HEK293T (cell line): ENCODE results near the gene AFAP1L2.

ENCODE experiments used
- CTCF ChIA-PET: fragments of 350-600 bp; formaldehyde crosslinking; extraction: SDS; loops from one replicate; lab custom pipeline; 2021; ENCODE audit warnings: antibody characterized with exemption, inconsistent platforms; lab: Yijun Ruan, JAX
- POLR2A ChIA-PET: fragments of 350-600 bp; formaldehyde crosslinking; extraction: SDS; loops from one replicate; lab custom pipeline; 2020; ENCODE audit warnings: antibody characterized with exemption, inconsistent platforms; lab: Yijun Ruan, JAX
- DNase-seq: peaks from one replicate; pipeline ENCODE4 v3.0.0; 2012; ENCODE audit warnings: mixed read lengths; ENCODE audit errors: extremely low spot score
- ARNT ChIP-seq: fragments of 450-650 bp; IDR thresholded peaks from 2 replicates; pipeline ENCODE4 v1.6.1; 2017; ENCODE audit warnings: mild to moderate bottlenecking
- BHLHE40 ChIP-seq: fragments of 450-650 bp; IDR thresholded peaks from 2 replicates; pipeline ENCODE4 v1.6.1; 2016; ENCODE audit warnings: mild to moderate bottlenecking, moderate library complexity, borderline replicate concordance
- CTBP1 ChIP-seq: fragments of 450-650 bp; IDR thresholded peaks from 2 replicates; pipeline ENCODE4 v1.6.1; 2016; ENCODE audit warnings: borderline replicate concordance
- ELF4 ChIP-seq: fragments of 450-650 bp; IDR thresholded peaks from 2 replicates; pipeline ENCODE4 v1.6.1; 2017; ENCODE audit warnings: antibody characterized with exemption
- FOXA1 ChIP-seq: fragments of 450-650 bp; IDR thresholded peaks from 2 replicates; pipeline ENCODE4 v1.6.1; 2016; ENCODE audit warnings: mild to moderate bottlenecking
- FOXK2 ChIP-seq: fragments of 450-650 bp; IDR thresholded peaks from 2 replicates; pipeline ENCODE4 v1.6.1; 2016; ENCODE audit warnings: mild to moderate bottlenecking
- FOXM1 ChIP-seq: fragments of 450-650 bp; IDR thresholded peaks from 2 replicates; pipeline ENCODE4 v1.6.1; 2017; ENCODE audit warnings: mild to moderate bottlenecking, borderline replicate concordance
- HDGF ChIP-seq: fragments of 450-650 bp; IDR thresholded peaks from 2 replicates; pipeline ENCODE4 v1.6.1; 2017; ENCODE audit warnings: antibody characterized with exemption, borderline replicate concordance
- L3MBTL2 ChIP-seq: fragments of 450-650 bp; conservative IDR thresholded peaks from 2 replicates; pipeline ENCODE4 v1.6.1; 2016; ENCODE audit warnings: mild to moderate bottlenecking
- LEF1 ChIP-seq: fragments of 450-650 bp; IDR thresholded peaks from 2 replicates; pipeline ENCODE4 v1.6.1; 2017; ENCODE audit warnings: mild to moderate bottlenecking, borderline replicate concordance
- NFRKB ChIP-seq: fragments of 450-650 bp; IDR thresholded peaks from 2 replicates; pipeline ENCODE4 v1.6.1; 2016; ENCODE audit warnings: mild to moderate bottlenecking, moderate library complexity
- SP1 ChIP-seq: fragments of 450-650 bp; IDR thresholded peaks from 2 replicates; pipeline ENCODE4 v1.6.1; 2017
- SUZ12 ChIP-seq: fragments of 450-650 bp; IDR thresholded peaks from 2 replicates; pipeline ENCODE4 v1.6.1; 2016; ENCODE audit warnings: mild to moderate bottlenecking
- TARDBP ChIP-seq: fragments of 450-650 bp; IDR thresholded peaks from 2 replicates; pipeline ENCODE4 v1.6.1; 2016
- ZNF384 ChIP-seq: fragments of 450-650 bp; IDR thresholded peaks from 2 replicates; pipeline ENCODE4 v1.6.1; 2016
- TF ChIP-seq, protein P1 (sequence below): fragments of 450-650 bp; IDR thresholded peaks from 2 replicates; pipeline ENCODE4 v1.6.1; 2016

The AFAP1L2 gene

DNA sequence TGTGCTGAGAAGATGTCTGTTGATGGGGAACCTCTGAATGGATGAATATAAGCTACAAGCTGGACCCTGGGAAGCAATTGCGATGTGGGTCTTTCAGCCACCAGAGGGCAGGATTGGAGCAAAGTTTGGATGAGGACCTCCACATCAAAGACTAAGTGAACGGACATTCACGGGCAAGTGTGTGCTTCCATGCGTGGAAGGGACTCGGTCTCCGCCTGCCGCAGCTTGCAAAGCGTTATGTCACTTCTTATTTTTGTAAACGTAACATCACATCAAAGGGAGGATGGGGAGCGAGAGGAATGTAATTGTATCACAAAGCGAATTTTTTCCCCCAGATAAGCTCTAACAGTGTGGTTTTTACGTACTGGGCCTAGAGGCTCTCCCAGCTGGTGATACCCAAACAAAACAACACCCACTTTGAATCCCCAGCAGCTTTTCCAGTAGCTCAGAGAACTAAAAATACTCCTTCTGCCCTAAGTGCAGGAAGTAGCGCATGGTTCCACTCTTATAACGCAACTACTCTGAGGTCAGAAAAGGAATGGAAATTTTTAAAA lies 100.2 kb downstream of the AFAP1L2 start:
- ChIA-PET CTCF (interaction anchor here (0.6 to 2.5 kb wide), 28 partner anchors 14 to 408 kb away, joined by 3 to 14 read pairs (median 4); partner anchors contain the start of gene VWA2), POLR2A (interaction anchor here (0.9 to 1.2 kb wide), 2 partner anchors 100 to 223 kb away, joined by 3 to 4 read pairs; no protein-coding TSS in a partner anchor)
- TF ChIP-seq LEF1 (peak; percentile 91), CTBP1 (no peak)
- peak; percentile 87 for DNase-seq

DNA sequence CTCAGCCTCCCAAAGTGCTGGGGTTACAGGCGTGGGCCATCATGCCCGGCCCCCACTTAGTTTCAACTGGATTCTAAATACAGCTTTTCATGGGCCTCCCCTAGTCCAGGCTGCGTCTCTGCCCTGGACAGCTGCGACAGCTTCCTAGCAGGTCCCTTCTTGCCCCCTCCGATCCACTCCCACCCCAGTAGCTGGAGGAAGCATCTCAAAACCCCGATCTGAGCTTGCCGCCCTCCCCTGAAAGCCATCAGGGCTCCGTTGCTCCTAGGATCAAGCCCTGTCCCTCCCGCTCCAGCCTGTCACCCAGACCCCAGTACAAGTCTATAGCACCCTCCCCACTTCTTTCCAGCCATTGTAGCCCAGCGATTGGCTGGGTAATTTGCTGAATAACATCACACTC lies 100.7 kb downstream of the AFAP1L2 start:
- ChIA-PET CTCF (interaction anchor here (0.6 to 2.5 kb wide), 23 partner anchors 13 to 400 kb away, joined by 3 to 14 read pairs (median 5); partner anchors contain the start of gene VWA2), POLR2A (interaction anchor here (0.9 to 1.2 kb wide), 2 partner anchors 100 to 223 kb away, joined by 3 to 4 read pairs; no protein-coding TSS in a partner anchor)
- no peak for TF ChIP-seq ELF4
- no peak for TF ChIP-seq NFRKB
- TF ChIP-seq SP1 = no peak
- no peak for TF ChIP-seq TARDBP
- TF ChIP-seq FOXA1 = no peak
- TF ChIP-seq SUZ12 = no peak
- TF ChIP-seq LEF1 = no peak
- TF ChIP-seq ARNT = no peak
- TF ChIP-seq BHLHE40 = no peak
- DNase-seq = no peak

DNA sequence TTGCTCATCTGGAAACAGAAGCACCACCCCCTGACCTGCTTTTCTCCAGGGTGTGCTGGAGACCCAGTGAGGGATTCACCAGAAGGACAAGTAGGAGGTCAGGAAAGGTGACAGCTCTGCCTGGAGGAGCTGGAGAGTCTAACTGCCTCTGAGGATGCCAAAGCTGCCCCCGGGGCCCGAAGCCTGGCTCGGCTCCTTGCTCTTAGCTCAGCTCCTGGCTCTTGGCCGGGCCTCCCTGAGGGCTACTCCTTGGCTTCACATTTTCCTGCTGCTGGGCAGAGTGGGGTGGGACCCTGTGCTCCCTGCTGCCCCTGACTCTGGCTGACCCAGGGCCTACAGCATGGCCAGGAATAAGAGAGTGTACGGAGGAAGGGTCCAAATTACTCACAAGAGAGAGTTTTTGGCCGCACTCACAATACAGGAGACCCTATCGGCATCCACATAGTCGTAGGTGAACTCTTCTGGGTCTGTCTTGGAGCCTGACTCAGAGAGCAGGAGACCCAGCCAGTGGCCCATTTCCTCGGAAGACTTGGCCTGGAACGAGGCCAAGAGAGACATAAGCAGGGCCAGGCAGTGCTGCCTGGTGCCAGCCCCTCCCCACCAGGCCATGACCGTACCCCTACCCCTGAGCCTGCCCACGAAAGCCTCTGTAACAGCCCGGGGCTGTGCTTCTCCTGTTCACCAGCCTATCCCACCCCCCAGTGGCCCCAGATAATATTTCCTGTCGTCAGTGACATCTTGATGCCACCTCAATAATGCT lies 102.2 kb downstream of the AFAP1L2 start:
- POLR2A ChIA-PET = no interaction called here
- no peak for DNase-seq
- TF ChIP-seq LEF1 = no peak
- TF ChIP-seq SUZ12 = no peak
- no peak for TF ChIP-seq FOXK2
- no peak for TF ChIP-seq FOXM1
- TF ChIP-seq HDGF = no peak
- TF ChIP-seq SP1 = no peak
- CTCF ChIA-PET = interaction anchor here (2.5 kb wide), 1 partner anchor 134 kb away, joined by 11 read pairs; no protein-coding TSS in a partner anchor

DNA sequence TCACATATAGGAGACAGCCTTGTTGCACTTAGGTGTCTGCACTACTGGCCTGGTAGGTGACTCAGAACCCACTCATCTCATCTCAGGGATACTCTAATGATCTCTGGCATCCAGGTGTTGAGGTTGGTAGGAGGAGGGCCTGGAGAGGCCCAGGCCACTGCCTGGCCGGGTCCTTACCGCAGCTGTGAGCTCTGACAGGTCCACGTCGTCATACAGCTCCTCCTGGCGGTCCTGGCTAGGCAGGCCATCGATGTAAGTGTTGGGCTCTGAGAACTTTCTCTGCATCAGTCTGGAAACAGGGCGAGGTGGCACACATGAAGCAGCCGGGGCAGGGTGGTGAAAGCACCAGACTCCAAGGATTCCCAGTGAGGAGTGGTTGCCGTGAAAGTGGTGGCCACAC lies 103.1 kb downstream of the AFAP1L2 start:
- no peak for TF ChIP-seq FOXK2
- TF ChIP-seq L3MBTL2 = no peak
- TF ChIP-seq, protein P1, sequence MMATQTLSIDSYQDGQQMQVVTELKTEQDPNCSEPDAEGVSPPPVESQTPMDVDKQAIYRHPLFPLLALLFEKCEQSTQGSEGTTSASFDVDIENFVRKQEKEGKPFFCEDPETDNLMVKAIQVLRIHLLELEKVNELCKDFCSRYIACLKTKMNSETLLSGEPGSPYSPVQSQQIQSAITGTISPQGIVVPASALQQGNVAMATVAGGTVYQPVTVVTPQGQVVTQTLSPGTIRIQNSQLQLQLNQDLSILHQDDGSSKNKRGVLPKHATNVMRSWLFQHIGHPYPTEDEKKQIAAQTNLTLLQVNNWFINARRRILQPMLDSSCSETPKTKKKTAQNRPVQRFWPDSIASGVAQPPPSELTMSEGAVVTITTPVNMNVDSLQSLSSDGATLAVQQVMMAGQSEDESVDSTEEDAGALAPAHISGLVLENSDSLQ = no peak
- TF ChIP-seq FOXA1 = no peak
- TF ChIP-seq HDGF = no peak
- TF ChIP-seq LEF1 = no peak
- TF ChIP-seq CTBP1 = no peak
- no peak for TF ChIP-seq ELF4
- no peak for TF ChIP-seq TARDBP
- no peak for TF ChIP-seq ZNF384
- TF ChIP-seq BHLHE40 = no peak
- no peak for TF ChIP-seq NFRKB
- CTCF ChIA-PET = interaction anchor here (0.6 kb wide), 1 partner anchor 90 kb away, joined by 3 read pairs; no protein-coding TSS in a partner anchor
- POLR2A ChIA-PET = no interaction called here
- no peak for DNase-seq

DNA sequence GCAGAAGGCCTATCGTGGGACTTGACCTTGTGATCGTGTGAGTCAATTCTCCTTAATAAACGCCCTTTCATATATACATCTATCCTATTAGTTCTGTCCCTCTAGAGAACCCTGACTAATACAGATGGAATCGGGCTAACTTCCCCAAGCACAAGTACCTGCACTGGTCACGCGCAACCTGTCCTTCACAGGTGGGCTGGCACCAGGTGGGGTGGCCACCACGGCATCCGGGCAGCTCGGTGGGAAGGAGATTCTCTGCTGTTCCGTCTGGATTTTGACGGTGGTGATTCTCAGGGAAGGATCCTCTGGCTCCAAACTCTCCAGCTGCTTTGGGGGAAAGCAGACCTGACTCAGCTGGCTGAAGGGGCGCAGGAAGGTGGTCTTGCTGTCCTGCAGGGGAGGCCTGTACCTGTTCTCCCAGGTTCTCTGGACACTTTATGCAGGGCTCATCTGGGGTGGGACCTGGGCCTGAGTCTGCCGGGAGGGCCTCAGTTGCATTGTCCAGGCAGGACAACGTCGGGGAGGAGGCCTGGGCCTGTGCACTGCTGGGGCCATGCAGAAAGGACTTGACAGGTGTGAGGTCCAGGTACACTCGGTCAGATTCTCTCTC lies 104.2 kb downstream of the AFAP1L2 start:
- no peak for TF ChIP-seq NFRKB
- no peak for TF ChIP-seq FOXA1
- TF ChIP-seq ARNT = no peak
- TF ChIP-seq ZNF384 = no peak
- TF ChIP-seq SUZ12 = no peak
- TF ChIP-seq HDGF = no peak
- TF ChIP-seq FOXM1 = no peak
- TF ChIP-seq LEF1 = no peak
- no peak for TF ChIP-seq ELF4
- no peak for TF ChIP-seq CTBP1
- no peak for TF ChIP-seq BHLHE40

DNA sequence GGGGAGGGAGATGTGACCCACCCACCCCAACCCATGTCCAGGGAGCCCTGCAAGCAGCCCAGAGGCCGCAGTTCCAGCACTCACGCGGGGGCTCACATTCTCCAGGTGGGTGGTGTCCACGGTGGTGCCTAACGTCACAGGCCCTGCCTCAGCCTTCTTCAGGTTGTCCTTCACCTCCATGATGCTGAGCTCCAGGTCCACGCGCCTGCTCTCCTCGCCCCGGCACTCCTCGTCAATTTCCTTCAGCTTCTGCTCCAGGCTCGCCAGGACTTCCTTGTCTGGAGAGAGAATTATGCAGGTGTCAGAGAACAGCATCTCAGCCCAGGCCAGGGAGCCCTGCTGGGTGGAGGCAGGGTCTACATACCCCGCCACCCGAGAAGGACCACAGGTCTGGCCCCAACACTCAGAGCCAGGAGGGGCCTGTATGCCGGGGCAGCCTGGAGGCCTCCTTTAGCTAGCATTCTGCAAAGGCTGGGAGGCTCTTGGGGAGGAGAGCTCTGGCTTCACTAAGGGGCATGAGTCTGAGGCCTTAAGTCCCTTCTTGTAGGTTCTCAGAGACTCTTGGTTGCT lies 107.1 kb downstream of the AFAP1L2 start:
- ChIA-PET POLR2A (no interaction called here), CTCF (no interaction called here)
- TF ChIP-seq LEF1 (no peak), HDGF (no peak), SUZ12 (no peak), ARNT (no peak), FOXK2 (no peak), ELF4 (no peak), CTBP1 (no peak), TARDBP (no peak), BHLHE40 (no peak), ZNF384 (no peak)
- TF ChIP-seq, protein P1 = no peak
- no peak for DNase-seq

More for the DNA sequence above, 104.2 kb downstream of the AFAP1L2 start:
- no peak for DNase-seq
- POLR2A ChIA-PET = no interaction called here
- CTCF ChIA-PET = no interaction called here

DNA sequence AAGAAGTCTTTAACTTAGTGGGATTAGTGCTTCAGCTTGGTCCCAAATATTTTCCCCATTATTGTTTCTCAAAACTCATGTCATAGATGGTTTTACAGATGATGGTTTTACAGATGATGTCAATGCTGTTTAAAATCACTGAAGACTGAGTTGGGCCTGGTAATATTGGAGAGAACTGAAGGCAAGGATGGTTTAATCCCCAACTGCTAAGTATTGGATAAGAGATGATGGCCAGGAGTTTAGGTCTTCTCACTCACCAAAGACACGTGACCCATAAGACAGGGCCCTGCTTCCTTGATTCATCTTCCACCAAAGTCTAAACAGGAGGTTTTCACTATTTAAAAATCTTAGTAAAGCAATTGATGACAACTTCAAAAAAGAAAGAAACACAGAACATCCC lies 108.9 kb downstream of the AFAP1L2 start:
- no peak for TF ChIP-seq BHLHE40
- TF ChIP-seq, protein P1 = no peak
- DNase-seq = no peak
- ChIA-PET CTCF (no interaction called here), POLR2A (no interaction called here)
